Stimulated activated CD4-positive, alpha-beta T cell treated with anti-CD3 and anti-CD28 coated beads, Interleukin-12 subunit alpha, Interleukin-12 subunit beta, amount 100 ng/mL, for 24 hours (primary cell): Measurements from ENCODE around the gene DHX34.
"Not testable (repeated sequence)": the region's sequence is repeated elsewhere in the genome, so short reads cannot be mapped to it uniquely, and the experiment has no call there.

Source experiments
- DNase-seq, 2 experiments: peaks; one replicate each; pipeline ENCODE4 v3.0.0-alpha.2; 2020; ENCODE audit warnings: low read depth in 2 of 2

DHX34 gene

DNA sequence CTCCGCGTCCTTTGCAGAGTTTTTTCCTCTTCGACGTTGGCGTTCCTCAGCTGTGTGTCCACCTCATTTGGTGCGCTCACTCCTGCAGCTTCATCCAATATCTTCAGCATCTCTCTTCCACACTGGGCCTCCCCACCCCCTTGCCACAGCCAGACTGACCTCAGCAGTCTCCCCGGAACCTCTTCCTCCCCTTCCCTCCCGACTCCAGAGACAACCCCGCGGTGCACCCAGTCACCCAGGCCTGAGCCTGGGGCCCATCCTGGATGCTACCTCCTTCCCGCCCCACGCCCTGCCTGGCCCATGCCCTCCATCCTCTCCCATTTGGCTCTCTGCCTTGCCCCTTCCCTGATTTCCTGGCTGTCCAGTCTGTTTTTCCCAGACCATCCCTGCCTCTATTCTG is 25.2 kb upstream of the DHX34 start:
- no peak for DNase-seq

DNA sequence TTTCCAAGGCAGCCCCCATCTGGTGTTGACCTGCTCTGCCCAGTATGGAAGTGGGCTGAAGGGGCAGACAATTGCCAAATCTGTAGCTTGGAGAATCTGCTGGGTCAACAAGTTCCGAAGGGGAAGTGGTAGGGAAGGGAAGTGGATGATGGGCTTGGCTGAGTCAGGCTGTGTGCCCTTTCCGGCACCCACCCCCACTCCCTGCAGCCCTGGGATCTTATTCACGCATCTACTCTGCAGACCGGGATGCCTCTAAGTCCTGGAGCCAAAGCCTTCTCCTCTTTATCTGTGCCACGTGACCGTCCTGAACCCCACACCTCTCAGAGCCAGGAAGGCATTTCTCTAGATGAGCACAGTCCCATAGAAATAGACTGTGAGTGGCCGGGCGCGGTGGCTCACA is 24.6 kb upstream of the DHX34 start:
- DNase-seq, result no peak

DNA sequence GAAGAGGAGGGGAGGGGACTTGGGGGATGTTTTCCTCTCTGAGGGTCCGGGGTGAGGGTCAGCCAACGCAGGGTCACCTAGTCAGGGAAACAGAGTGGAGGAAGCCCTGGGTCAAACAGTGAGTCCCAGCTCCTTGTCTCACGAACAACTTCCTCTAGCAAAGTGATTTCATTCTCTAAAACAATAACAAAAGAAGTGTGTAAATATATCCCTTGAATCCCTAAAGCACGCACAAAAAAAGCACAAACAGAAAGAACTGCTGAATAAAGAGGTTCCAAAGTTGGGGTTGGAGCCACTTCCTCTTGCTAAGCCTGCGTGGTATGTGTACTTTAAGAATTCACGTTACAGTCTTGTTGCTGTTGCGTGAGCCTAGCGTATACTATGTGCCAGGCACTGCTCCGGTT is 18.6 kb upstream of the DHX34 start:
- DNase-seq, result no peak

DNA sequence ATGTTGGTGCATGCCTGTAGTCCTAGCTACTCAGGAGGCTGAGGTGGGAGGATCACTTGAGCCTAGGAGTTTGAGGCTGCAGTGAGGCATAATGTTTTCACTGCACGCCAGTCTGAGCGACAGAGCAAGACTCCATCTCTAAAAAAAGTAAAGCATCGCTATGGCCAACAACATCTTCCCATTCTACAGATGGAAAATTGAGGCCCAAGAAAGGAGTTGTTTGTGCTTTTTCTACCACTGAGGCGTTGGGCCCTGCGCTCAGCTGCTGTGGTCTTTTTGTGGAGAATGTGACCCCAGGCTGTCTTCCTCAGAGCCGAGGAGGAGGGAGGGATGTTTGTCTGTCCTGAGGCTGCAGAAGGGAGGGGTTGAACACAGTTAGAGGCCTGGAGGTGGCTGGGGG is 17.6 kb upstream of the DHX34 start:
- no peak for DNase-seq

DNA sequence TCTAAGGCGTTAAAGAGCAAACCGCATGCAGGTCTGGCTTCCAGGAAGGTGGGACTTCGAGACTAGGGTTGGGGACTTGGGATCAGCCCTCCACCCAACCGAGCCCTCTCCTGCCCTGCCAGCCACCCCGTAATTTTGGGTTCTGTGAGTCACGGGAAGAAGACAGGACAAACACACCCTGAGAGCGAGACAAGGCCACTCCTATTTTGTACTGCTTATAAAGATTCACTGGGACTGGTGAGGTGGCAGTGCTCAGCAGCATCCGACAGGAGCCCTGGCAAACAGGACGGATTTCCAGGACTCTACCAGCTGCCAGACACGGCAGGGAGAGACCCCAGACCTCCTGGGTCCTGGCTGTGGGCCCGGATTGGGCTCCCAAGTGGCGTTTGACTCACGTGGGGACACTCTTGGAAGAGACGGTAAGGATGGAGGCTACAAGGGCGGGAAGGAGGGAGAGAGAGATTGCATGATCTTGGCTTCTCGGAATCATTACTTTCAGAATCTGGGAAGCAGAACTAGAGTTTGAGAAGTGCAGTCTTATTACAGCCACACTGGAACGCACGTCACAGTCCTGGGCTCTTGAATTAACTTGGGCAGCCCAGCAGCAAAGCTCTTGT is 17.1 kb upstream of the DHX34 start, which contains the start of gene C5AR2:
TSS of gene C5AR2 (plus strand) at position 245 of the 617 bp plus-strand sequence. CDS start 8,625 bp downstream, outside the sequence.
- no peak for DNase-seq

DNA sequence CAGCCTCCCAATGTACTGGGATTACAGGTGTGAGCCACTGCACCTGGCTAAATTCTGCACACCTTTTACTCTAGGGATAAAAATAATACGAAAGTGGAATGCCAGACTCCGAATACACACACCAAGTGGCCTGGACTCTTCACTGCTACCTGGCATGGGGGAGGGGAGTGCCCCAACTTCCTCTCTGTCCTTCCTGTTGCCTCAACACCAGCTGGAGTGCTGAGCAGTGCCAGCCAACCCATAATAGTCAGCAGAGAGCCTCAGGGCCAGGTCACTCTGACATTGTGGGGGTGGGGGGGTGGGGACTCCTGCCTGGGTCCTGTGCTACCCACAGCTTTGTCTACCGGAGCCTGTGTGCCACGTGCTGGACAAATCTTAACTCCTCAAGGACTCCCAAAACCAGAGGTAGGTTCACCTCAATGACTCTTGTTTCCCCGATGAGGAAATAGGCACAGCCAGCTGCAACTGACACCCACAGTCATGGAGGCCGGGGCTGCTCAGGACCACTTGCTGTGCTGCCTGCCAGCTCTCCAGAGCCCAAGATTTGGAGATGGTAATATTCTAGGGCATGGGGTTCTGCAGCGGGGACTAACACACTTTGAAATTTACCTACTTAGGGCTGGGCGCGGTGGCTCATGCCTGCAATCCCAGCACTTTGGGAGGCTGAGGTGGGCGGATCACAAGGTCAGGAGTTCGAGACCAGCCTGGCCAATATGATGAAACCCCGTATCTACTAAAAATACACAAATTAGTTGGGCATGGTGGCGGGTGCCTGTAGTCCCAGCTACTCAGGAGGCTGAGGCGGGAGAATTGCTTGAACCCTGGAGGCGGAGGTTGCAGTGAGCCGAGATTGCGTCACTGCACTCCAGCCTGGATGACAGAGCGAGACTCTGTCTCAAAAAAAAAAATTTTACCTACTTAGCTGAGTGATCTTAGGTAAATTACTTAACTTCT is 12.1 kb upstream of the DHX34 start:
- not testable (repeated sequence) for DNase-seq

DNA sequence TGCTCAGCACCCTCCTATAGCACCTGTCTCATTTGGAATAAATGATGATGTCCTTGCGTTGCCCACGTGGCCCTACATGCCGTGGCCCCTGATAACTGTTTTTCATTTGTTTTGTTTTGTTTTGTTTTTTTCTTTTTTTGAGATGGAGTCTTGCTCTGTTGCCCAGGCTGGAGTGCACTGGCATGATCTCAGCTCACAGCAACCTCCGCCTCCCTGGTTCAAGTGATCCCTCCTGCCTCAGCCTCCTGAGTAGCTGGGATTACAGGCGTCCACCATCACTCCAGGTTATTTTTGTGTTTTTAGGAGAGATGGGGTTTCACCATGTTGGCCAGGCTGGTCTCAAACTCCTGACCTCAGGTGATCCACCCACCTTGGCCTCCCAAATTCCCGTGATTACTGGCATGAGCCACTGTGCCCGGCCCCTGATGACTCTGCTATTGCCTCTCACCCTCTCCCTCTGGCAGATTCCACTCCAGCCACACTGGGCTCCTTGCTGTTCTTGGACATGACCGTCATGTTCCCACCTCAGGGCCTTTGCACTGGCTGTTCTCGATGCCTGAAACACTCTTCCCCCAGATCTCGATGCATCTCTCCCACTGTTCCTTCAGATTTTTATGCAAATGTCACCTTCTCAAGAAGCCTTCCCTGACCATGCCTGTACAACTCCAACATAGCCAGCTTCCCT is 9.8 kb upstream of the DHX34 start:
- no peak for DNase-seq

DNA sequence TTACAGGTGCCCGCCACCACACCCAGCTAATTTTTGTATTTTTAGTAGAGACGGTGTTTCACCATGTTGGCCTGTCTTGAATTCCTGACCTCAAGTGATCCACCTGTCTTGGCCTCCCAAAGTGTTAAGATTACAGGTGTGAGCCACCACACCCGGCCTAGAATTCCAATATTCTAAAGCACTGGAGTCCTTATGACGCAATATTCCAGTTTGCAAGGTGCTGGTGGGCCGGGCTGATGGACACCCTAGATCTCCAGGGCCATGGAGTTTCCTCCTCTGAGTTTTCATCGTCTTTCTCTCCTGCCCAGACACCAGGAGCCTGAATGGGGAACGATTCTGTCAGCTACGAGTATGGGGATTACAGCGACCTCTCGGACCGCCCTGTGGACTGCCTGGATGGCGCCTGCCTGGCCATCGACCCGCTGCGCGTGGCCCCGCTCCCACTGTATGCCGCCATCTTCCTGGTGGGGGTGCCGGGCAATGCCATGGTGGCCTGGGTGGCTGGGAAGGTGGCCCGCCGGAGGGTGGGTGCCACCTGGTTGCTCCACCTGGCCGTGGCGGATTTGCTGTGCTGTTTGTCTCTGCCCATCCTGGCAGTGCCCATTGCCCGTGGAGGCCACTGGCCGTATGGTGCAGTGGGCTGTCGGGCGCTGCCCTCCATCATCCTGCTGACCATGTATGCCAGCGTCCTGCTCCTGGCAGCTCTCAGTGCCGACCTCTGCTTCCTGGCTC is 8.5 kb upstream of the DHX34 start:
- no peak for DNase-seq

DNA sequence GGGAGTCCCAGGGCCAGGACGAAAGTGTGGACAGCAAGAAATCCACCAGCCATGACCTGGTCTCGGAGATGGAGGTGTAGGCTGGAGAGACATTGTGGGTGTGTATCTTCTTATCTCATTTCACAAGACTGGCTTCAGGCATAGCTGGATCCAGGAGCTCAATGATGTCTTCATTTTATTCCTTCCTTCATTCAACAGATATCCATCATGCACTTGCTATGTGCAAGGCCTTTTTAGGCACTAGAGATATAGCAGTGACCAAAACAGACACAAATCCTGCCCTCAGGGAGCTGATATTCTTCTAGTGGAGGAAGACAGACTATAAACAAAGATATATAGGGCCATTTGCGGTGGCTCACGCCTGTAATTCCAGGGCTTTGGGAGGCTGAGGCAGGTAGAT is 7.4 kb upstream of the DHX34 start:
- DNase-seq, result no peak

DNA sequence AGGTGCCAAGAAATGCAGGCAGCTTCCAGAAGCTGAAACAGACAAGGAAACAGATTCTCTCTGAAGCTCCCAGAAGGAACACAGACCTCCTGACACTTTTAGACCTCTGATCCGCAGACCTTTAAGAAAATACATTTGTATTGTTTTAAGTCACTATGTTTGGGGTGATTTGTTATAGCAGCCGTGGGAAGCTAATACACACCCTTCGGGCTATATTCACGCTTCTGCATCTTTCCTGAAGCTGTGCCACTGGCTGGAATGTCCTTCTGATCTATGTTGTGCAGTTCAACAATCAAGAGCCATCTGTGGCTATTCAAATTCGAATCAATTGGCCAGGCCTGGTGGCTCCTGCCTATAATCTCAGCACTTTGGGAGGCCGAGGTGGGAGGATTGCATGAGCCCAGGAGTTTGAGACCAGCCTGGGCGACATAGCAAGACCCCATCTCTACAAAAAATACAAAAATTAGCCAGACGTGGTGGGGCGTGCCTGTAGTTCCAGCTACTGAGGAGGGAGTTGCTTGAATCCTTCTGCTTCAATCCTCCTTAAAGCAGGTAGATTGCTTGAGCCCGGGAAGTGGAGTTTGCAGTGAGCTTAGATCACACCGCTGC is 5.8 kb upstream of the DHX34 start:
- DNase-seq, result no peak

DNA sequence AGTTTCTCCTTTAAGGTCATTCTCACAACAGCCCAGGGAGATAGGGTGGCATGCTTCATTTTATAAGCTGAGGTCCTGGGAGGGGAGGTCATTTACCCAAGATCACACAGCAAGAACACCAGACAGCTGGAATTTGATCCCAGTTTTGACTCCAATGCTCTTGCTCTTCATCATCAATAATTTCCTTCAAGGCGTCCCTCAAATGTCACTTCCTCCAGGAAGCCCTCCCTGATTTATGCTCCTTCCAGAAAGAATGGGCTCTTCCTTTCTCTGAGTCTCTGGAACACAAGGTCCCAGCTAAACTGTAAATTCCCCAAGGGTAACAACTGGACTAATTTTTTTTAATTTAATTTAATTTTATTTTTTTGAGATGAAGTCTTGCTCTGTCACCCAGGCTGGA is 4.7 kb upstream of the DHX34 start:
- DNase-seq, result no peak

DNA sequence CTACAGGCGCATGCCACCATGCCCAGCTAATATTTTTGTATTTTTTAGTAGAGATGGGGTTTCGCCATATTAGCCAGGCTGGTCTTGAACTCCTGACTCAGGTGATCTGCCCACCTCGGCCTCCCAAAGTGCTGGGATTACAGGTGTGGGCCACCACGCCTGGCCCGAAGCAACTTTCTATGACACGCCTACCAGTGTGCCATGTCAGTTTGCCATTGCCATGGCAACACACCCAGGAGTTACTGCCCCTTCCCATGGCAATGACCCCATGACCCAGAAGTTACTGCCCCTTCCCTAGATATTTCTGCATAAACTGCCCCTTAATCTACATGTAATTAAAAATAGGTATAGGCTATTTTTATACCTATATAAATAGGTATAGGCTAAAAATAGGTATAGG is 3.1 kb upstream of the DHX34 start:
- DNase-seq, result not testable (repeated sequence)

DNA sequence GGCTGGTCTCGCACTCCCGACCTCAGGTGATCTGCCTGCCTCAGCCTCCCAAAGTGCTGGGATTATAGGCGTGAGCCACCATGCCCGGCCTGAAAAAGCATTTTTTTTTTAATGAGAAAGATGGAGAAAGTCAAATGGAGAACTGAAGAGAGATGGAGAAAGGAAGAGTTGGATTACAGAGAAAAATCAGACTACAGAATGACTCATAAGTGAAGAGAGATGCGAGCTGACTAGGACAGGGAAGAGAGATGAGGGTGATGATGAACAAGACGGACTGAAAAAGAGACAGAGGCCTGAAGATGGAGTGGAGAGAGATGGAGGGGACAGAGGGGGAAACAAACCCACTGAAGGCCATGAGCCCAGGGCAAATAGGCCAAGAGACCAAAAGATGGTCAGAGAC is 1.5 kb downstream of the DHX34 start:
- no peak for DNase-seq

DNA sequence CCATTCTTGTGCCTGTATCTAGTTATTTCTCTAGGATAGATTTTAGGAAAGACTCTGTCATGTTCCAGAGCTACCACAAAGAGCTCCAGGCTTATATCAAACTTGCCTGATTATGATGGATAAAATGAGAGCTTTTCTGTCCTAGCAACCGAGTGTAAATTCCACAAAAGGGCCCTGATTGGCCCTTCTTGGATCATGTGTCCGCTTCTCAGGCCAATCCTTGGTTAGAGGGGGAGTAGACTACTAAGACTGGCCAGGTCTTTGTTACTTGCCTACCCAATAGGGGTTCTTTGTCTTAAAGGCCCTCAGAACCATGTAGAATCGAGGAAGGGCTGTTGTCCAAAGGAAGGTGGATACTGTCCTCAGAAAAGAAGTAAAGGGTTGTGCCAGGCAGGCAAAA is 2.4 kb downstream of the DHX34 start:
- no peak for DNase-seq

DNA sequence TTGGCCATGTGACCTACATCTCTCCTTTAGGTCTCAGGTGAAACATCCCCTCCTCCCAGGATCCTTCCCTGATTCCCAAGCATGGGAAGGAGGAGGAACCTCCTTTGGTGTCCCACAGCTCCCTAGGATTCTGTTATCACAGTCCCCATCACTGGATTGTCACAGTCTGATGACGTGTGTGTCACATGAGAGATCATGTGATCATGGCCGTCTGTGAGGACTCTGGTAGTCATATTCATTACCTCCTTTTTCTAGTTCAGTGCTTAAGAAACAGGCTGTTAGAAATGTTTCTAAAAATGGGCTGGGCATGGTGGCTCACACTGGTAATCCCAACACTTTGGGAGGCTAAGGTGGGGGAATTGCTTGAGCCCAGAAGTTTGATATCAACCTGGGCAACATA is 3.0 kb downstream of the DHX34 start:
- DNase-seq, result no peak

DNA sequence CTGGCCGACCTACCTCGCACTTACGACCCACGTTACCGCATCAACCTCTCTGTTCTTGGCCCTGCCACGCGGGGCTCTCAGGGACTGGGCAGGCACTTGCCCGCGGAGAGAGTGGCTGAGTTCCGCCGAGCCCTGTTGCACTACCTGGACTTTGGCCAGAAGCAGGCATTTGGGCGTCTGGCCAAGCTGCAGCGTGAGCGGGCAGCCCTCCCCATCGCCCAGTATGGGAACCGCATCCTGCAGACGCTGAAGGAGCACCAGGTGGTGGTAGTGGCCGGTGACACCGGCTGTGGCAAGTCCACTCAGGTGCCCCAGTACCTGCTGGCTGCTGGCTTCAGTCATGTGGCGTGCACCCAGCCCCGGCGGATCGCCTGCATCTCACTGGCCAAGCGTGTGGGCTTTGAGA is 4.2 kb downstream of the DHX34 start:
- no peak for DNase-seq

DNA sequence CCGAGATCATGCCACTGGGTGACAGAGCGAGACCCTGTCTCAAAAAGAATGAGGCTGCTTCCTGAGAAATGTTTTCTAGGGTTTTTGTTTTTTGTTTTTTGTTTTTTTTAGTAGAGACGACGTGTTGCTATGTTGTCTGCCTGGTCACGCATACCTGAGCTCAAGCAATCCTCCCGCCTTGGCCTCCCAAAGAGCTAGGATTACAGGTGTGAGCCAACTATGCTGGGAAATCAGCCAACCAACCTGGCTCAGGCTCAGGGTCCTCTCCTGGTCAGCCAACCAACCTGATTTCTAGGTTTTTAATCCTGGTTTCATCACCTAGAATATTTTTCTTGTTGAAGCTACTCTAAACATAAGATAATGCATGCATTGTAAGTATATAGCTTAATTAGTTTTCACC is 7.8 kb downstream of the DHX34 start:
- DNase-seq, result no peak

DNA sequence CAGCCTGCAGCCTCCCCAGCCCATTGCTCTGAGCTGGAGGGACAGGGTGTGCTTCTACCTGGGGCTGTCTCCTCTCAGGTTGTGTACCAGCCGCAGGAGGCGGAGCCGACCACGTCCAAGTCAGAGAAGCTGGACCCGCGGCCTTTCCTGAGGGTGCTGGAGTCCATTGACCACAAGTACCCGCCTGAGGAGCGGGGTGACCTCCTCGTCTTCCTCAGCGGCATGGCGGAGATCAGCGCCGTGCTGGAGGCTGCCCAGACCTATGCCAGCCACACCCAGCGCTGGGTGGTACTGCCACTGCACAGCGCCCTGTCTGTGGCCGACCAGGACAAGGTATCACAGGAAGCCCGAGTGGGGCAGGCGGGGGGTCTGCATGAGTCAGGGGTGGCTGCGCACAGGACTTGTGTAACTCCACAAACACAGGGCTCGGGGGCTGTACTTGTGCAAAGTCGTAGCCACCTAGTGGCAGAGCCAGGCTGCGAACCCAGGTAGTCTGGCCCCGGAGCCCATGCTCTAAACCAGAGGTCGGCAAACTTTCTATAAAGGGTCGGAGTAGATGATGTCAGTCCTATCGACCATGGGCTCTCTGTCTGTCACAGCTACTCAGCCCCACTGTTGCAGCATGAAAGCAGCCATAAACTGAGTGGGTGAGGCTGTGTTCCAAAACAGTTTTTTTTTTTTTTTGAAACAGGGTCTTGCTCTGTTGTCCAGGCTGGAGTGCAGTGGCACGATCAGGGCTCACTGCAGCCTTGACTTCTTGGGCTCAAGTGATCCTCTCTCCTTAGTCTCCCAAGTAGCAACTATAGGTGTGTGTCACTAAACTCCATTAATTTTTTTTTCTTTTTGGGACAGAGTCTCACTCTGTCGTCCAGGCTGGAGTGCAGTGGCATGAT is 8.9 kb downstream of the DHX34 start:
- DNase-seq, result no peak

DNA sequence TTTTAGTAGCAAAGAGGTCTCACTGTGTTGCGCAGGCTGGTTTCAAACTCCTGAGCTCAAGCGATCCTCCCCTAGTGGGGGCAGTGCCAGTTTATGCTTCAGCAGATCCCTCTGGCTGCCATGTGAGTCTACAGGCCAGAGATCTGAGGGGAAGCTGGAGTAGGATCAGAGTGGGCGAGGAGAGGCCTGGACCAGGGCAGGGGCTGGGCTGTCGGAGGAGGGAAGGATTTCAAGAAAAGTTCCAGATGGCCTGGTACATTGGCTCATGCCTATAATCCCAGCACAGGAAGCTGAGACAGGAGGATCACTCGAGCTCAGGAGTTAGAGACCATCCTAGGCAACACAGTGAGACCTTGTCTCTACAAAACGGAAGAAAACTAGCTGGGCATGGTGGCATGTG is 9.8 kb downstream of the DHX34 start:
- DNase-seq, result no peak

DNA sequence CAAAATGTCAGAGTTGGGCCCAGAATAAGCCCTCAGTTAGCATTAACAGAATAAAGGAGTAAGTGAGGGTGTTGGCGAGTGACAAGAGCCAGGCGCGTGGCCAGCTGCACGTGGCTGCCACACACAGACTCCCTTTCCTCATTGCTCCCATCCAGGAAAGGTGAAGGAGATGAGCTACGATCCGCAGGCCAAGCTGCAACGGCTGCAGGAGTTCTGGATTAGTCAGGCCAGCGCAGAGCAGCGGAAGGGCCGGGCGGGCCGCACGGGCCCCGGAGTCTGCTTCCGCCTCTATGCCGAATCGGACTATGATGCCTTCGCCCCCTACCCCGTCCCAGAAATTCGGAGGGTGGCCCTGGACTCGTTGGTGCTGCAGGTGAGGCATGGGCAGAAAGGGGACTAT is 13.2 kb downstream of the DHX34 start:
- no peak for DNase-seq
